ENCODE data around the gene TIAL1. TPM values are rescaled to one million over a fixed set of nuclear protein-coding genes. Genes with fewer than 3 reads are reported as not detected.
"Not testable (repeated sequence)": the region's sequence is repeated elsewhere in the genome, so short reads cannot be mapped to it uniquely, and the experiment has no call there.

The TIAL1 gene
- total RNA-seq, 2 donors from 2014 or later = 208 to 219 TPM

DNA sequence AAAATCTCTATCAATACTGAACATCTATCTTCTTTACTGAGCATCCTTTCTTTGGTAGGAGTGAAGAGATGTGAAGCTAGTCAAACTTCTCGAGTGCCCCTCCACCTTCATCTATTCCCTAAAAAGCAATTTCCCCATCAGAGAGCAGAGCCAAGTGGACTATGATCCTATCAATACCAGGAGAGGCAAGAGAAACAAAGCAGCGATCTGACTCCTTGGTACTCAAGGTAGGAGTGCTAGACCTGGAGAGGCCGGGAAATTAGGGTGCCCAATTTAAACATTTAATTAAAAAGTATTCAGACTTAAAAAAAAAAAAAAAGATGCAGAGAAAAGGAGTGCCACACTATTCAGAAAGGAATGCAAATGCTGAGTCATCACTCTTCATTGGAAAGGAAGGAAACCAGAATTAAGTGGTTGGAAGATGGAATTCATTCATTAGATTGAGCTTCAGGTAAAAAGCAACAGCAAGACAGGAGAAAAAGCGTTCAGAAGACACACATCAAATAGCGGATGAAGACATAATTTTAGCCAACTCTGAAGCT is 1.6 kb downstream of the TIAL1 start:
- peak overlapping the region; percentile 96 to 97 for H3K27ac Mint-ChIP-seq
- ATAC-seq (no peak), DNase-seq (ENCODE audit: low spot score in 2 of 2) (no peak)
- peaks cover 45 to 50% of the 10 kb centered on the region in 2 donors for H3K36me3 Mint-ChIP-seq
- H3K9me3 Mint-ChIP-seq = no peaks in the 10 kb centered on the region

DNA sequence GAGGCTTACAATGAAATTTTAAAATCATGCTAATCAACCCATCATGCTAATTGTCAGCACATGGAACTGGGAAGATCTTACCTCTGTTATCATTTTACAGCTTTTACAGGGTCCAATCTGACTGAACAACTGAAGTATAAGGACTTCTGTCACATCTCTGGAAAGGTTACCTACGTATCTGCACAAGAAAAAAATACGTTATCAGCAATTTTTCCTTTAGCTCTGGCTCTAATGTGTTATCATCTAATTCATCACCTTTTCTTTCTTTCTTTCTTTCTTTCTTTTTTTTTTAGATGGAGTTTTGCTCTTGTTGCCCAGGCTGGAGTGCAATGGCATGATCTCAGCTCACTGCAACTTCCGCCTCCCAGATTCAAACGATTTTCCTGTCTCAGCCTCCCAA is 8.7 kb downstream of the TIAL1 start:
- ATAC-seq (no peak), DNase-seq (ENCODE audit: low spot score in 2 of 2) (no peak)
- H3K36me3 Mint-ChIP-seq = peaks cover 0 to 20% of the 10 kb centered on the region in 2 donors
- no peak overlapping the region for H3K27ac Mint-ChIP-seq
- no peaks in the 10 kb centered on the region for H3K9me3 Mint-ChIP-seq

DNA sequence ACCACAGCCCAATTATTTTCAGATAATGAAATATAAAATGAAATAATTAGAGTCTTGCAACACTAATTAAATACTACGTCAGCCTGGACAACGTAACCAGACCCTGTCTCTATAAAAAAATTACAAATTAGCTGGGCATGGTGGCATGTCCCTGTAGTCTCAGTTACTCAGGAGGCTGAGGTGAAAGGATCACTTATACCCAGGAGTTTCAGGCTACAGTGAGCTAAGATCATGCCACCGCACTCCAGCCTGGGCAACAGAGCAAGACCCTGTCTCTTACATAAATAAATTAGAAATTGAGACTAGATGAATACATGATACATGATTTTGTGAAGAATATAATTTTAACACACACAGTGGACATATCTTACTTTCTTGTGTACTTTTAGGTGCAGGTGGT is 18.4 kb downstream of the TIAL1 start:
- Mint-ChIP-seq H3K9me3 (no peaks in the 10 kb centered on the region), H3K36me3 (peaks cover 15 to 39% of the 10 kb centered on the region in 2 donors), H3K27ac (no peak overlapping the region)
- ATAC-seq (no peak), DNase-seq (ENCODE audit: low spot score in 2 of 2) (no peak)

DNA sequence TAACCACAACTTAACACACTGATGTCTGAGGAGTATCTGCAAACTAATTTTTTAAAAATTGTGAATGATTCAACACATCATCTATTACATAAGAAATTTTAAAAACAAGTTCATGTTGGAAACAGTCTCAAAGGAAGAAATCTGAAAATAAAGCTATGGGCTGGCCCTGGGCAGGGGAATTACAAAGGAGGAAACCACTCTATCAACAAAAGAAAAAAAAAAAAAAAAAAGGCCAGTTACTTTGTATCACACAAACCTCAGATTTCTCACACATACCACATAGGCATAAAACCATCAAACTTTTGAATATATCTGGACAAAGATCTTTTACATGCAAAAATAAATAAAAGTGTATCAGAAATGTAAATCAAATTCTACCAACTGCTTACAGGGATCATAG is 20.8 kb downstream of the TIAL1 start:
- Mint-ChIP-seq H3K9me3 (no peaks in the 10 kb centered on the region), H3K36me3 (peaks cover 15 to 39% of the 10 kb centered on the region in 2 donors), H3K27ac (peak overlapping the region in 1 of 2 donors; percentile 81)
- no peak for DNase-seq (ENCODE audit: low spot score in 2 of 2)
- ATAC-seq = peak in 1 of 2 donors; percentile 26

DNA sequence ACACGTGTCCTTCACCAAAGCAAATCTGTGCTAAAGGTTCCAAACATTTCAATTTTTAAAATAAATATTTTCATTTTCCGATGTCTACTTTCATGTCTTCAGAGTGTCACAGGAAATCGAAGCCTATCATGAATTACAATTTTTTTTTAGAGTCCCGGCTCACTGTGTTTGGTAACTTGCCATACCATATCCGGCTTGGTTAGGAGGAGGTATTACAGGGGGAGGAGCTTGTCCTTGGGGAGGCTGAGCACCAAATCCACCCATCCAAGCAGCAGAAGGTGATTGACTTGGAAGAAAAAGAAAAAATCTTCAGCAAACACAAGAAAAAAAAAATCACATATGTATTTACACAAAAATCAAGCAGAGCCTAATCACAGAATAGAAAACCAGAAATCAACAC is 21.3 kb downstream of the TIAL1 start:
- peak overlapping the region in 1 of 2 donors; percentile 81 for H3K27ac Mint-ChIP-seq
- peaks cover 15 to 39% of the 10 kb centered on the region in 2 donors for H3K36me3 Mint-ChIP-seq
- peak in 1 of 2 donors; percentile 8 for DNase-seq (ENCODE audit: low spot score in 2 of 2)
- H3K9me3 Mint-ChIP-seq = no peaks in the 10 kb centered on the region
- peak; percentile 61 to 72 for ATAC-seq

DNA sequence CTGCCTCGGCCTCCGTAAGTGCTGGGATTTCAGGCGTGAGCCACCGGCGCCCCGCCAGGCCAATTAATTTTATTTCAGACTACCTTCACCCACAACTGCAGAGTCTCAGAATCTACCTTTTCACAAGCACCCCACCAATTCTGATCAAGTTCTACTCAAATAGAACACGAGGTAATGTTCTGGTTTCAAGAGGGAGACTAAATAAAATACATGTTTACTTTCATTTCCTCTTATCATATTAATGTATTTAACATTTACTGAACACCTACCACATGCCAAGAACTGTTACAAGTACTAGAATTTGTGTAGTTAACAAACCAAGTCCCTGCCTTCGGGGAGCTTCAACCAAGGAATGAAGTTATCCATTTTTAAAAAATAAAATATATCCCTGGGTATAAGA is 28.8 kb downstream of the TIAL1 start:
- no peaks in the 10 kb centered on the region for H3K36me3 Mint-ChIP-seq
- H3K27ac Mint-ChIP-seq = no peak overlapping the region
- ATAC-seq = no peak
- H3K9me3 Mint-ChIP-seq = no peaks in the 10 kb centered on the region
- no peak for DNase-seq (ENCODE audit: low spot score in 2 of 2)

DNA sequence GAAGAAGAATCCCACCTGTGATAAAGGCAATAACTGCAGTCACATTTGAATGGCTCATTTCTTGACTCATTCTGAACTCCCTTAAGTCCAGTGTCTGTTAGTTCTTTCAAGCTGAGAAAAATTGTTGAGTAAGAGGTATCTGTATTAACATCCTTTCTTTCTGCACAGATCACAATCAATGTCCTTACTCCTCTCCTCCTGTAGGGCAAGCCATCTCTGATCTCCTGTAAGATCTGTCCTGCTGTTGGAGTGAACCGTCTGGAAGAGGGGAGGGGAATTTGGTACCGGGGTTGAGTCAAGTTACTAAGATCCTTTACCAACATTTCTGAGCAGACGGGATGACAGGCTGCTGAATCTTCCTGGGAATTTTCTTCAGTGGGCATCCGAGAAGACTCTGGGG is 34.7 kb downstream of the TIAL1 start:
- no peak overlapping the region for H3K27ac Mint-ChIP-seq
- H3K9me3 Mint-ChIP-seq = no peaks in the 10 kb centered on the region
- no peak for ATAC-seq
- no peaks in the 10 kb centered on the region for H3K36me3 Mint-ChIP-seq
- DNase-seq (ENCODE audit: low spot score in 2 of 2) = no peak

DNA sequence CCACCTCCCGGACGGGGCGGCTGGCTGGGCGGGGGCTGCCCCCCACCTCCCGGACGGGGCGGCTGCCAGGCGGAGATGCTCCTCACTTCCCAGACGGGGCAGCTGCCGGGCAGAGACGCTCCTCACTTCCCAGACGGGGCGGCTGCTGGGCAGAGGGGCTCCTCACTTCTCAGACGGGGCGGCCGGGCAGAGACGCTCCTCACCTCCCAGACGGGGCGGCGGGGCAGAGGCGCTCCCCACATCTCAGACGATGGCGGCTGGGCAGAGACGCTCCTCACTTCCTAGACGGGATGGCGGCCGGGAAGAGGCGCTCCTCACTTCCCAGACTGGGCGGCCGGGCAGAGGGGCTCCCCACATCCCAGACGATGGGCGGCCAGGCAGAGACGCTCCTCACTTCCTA is 37.3 kb downstream of the TIAL1 start:
- DNase-seq (ENCODE audit: low spot score in 2 of 2); H3K36me3 Mint-ChIP-seq; ATAC-seq; H3K9me3 Mint-ChIP-seq; H3K27ac Mint-ChIP-seq: not testable (repeated sequence)

DNA sequence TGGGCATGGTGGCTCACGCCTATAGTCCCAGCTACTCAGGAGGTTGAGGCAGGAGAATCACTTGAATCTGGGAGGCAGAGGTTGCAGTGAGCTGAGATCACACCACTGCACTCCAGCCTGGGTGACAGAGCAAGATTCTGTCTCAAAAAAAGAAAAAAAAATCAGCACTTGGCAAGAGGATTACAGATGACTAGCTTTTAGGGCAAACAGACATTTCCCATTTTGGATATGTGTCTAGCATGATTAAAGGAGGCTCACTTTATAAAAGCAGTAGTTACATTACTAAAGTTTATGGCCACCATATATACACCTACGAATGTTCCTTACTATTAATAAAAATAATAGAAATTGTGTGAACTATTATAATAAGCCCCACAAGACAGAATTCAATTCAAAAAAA is 40.7 kb downstream of the TIAL1 start:
- ATAC-seq; DNase-seq (ENCODE audit: low spot score in 2 of 2): not testable (repeated sequence)

DNA sequence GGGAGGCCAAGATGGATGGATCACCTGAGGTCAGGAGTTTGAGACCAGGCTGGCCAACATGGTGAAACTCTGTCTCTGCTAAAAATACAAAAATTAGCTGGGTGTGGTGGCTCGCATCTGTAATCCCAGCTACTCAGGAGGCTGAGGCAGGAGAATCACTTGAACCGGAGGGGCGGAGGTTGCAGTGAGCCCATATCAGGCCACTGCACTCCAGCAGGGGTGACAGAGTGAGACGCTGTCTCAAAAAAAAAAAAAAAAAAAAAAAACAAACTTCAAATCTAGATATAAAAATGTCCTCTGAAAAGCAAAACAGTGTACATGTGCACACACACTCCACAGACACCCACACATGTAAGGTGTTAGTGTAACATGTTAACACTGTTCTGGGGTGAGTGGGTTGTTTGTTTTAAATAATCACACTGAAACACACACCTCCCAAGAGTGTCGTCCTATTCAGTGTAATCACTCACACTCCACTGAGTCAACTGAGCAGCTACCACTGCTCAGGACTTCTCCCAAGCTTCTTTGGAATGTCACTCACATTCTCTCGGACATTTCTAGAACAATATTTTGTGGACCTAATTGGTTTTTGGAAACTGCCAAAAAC is 41.5 kb downstream of the TIAL1 start:
- DNase-seq (ENCODE audit: low spot score in 2 of 2) (no peak), ATAC-seq (no peak)
- no peaks in the 10 kb centered on the region for H3K9me3 Mint-ChIP-seq
- H3K36me3 Mint-ChIP-seq = no peaks in the 10 kb centered on the region
- H3K27ac Mint-ChIP-seq = peak overlapping the region in 1 of 2 donors; percentile 29

More for the DNA sequence above, 40.7 kb downstream of the TIAL1 start:
- not testable (repeated sequence) for H3K9me3 Mint-ChIP-seq, H3K27ac Mint-ChIP-seq, H3K36me3 Mint-ChIP-seq

DNA sequence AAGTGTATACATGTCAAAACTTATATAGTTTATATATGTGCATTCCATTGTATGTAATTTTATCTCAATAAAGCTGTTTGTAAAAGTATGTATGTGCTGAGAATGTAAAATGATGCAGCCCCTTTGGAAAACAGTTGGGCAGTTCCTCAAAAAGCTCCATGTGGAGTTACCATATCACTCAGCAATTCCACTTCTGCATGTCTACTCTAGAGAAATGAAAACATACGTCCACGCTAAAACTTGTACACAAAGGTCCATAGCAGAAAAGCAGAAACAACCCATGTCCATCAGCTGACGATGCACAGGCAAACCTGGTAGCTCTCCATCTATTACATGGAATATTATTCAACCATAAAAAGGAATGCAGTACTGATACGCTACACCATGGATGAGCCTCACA is 45.9 kb downstream of the TIAL1 start:
- Mint-ChIP-seq H3K9me3 (no peaks in the 10 kb centered on the region), H3K36me3 (no peaks in the 10 kb centered on the region), H3K27ac (no peak overlapping the region)
- no peak for ATAC-seq
- no peak for DNase-seq (ENCODE audit: low spot score in 2 of 2)

DNA sequence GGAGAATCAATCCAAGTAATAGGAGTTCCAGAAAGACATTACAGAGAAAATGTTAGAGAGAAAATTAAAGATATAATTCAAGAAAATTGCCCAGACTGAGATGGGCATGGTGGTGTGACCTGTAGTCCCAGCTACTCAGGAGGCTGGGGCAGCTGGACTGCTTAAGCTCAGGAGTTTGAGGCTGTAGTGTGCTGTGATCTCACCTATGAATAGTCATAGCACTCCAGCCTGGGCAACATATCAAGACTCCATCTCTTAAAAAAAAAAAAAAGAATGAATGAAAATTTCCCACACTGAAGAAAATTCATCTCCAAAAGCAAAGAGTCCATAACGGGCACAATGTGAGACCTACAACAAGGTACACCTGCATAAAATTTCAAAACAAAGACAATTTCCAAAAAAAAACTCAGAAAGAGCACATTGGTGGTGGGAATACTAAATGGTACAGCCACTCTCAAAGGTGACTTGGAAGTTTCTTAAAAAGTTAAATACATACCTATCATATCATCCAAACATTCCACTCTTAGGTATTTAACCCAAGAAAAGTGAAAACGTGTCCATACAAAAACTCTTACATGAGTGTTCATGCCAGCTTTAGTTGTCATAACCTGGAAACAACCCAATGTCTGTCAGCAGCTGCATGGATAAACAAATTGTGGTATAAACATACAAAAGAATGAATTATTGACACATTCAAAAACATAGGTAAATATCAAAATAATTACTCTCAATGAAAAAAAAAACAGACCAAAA is 47.3 kb downstream of the TIAL1 start:
- ATAC-seq (no peak), DNase-seq (ENCODE audit: low spot score in 2 of 2) (no peak)
- no peaks in the 10 kb centered on the region for H3K9me3 Mint-ChIP-seq
- no peak overlapping the region for H3K27ac Mint-ChIP-seq
- no peaks in the 10 kb centered on the region for H3K36me3 Mint-ChIP-seq

DNA sequence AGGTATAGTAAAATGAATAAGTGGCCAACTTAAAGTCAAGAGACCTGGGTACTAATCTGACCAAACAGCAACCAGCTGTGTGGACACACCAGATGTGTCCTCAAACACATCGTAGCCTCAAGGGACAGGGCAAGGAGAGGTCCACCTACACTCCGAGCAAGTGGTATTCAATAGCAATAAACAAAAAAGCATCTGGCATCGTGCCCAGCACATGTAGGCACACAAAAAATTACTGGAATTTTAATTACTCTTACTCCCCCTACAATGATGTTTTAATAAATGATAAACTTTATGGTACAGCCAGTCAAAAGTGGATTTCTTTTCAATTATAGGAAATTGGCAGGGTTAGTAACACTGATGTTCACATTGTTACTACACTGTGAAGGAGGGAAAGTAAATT is 50.8 kb downstream of the TIAL1 start:
- H3K27ac Mint-ChIP-seq = no peak overlapping the region
- no peak for DNase-seq (ENCODE audit: low spot score in 2 of 2)
- peaks cover 10 to 12% of the 10 kb centered on the region in 2 donors for H3K36me3 Mint-ChIP-seq
- no peaks in the 10 kb centered on the region for H3K9me3 Mint-ChIP-seq
- no peak for ATAC-seq

DNA sequence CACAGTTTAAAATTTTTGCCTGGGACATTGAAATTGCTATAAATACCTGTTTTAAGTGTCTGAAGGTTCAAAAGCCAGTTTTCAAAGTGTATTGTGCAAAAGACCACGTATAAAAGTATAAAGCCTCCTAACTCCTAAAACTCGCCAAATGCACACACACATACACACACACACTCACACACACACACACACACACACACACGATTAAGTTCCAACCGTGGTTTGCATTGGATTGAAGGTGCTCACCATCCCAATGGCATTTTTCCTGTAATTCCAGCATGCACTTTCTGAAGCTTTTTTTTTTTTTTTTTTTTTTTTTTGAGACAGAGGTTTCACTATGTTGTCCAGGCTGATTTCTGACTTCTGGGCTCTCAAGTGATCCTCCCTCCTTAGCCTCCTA is 51.5 kb downstream of the TIAL1 start:
- ATAC-seq (no peak), DNase-seq (ENCODE audit: low spot score in 2 of 2) (no peak)
- Mint-ChIP-seq H3K27ac (no peak overlapping the region), H3K9me3 (no peaks in the 10 kb centered on the region), H3K36me3 (peaks cover 15 to 19% of the 10 kb centered on the region in 2 donors)

DNA sequence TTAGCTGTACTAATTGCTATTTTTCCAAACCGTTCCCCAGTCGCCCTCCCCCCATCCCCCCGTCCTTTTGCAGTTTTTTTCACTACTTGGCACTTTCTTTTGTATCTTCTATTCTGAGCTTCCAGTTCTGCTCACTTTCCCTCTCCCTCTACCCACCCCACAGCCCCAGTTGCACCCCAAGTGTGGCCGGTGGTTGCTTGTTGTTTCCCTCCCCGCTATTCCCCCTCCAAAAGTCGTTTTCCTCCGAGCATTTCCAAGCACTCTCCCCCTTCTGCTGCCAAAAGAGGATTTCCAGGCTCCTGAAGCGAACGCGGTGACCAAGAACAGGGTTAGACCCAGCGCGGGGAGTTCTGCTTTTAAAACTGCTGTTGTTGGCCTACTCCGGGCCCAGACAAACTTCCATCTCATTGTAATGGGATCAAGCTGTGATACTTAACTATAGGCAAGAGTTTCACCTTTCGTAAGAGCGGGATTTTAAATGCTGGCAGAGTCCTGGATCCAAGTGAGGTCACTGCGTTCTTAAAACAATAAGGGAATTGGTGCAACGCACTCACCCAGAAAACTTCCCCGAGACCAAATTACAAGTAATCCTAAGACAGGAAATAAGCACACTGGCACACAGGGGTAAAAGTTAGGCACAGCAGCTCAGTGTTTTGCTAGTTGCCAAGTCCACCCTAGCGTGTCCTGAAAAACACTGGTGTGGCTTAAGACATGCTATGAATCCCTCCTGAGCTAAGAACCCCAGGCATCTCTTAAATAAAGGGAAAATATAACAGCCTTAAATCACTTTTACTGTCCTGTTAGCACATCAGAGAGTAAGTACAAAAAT is 52.7 kb downstream of the TIAL1 start:
- H3K9me3 Mint-ChIP-seq = no peaks in the 10 kb centered on the region
- no peak for DNase-seq (ENCODE audit: low spot score in 2 of 2)
- no peak for ATAC-seq
- H3K27ac Mint-ChIP-seq = peak overlapping the region; percentile 82 to 97
- H3K36me3 Mint-ChIP-seq = peaks cover 16 to 30% of the 10 kb centered on the region in 2 donors

DNA sequence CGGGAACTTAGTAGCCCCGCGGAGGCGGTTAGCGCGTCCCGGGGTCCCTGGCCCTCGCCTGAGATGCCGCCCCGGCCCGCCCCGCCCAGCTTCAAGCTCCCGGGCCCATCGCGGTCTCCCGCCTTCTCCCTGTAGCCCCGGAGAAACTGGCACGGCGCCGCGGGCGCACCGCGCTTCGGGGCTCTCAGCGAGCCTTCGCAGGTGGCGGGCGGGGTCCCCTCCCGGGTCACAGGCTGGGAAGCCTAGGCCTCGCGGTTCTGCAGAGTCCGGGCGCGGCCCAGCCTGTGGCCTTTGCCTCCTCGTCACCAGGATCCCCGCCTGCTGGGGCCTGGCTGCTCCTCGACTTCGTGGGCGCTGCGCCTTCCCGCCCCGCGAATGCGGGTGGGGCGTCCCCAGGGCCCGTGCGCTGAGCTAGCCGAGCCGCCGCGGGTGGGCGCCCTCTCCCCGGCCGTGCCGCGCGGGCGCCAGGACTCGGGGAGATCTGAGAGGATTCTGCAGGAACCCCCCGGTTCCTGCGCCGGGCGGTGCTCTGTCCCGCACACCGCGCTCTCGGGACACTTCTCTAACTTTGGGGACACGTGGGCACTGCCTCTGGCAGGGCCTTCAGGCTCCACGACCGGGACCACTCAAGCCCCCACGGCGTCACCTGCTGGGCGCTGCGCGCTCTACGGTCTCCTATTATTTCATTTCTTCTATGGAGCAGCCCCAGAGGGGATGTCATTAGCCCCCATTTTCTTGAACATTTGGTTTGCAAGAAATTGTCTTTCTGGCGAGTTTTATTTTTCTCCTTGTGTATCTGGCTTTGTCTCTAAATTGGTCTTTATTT is 53.6 kb downstream of the TIAL1 start:
- H3K27ac Mint-ChIP-seq = peak overlapping the region; percentile 82 to 97
- DNase-seq (ENCODE audit: low spot score in 2 of 2) (peak; percentile 65 to 76), ATAC-seq (peak; percentile 29 to 31)
- no peaks in the 10 kb centered on the region for H3K9me3 Mint-ChIP-seq
- peaks cover 24 to 36% of the 10 kb centered on the region in 2 donors for H3K36me3 Mint-ChIP-seq
